GM18517 (cell line): ENCODE data around the gene ADAMTS4.

Experiments used
- ATAC-seq: cut with Tn5 transposase; IDR thresholded peaks from one replicate; pipeline ENCODE4 v1.9.1; 2021; ENCODE audit warnings: mild to moderate bottlenecking, moderate library complexity; ENCODE audit not compliant: unreplicated experiment

The ADAMTS4 gene

GRCh38 chr1:161158316-161159010 is 40.4 kb downstream of the ADAMTS4 start:
- ATAC-seq = no peak

GRCh38 chr1:161157867-161158266 is 41.0 kb downstream of the ADAMTS4 start:
- no peak for ATAC-seq

- peak; percentile 76 for ATAC-seq
These were observed 45.0 kb downstream of the ADAMTS4 start, which contains the start of gene UFC1 for GRCh38 chr1:161153682-161154337. Gene UFC1, plus strand, starts transcription at chr1:161153978. Its CDS starts 20 bp downstream, at chr1:161153998.

DNA sequence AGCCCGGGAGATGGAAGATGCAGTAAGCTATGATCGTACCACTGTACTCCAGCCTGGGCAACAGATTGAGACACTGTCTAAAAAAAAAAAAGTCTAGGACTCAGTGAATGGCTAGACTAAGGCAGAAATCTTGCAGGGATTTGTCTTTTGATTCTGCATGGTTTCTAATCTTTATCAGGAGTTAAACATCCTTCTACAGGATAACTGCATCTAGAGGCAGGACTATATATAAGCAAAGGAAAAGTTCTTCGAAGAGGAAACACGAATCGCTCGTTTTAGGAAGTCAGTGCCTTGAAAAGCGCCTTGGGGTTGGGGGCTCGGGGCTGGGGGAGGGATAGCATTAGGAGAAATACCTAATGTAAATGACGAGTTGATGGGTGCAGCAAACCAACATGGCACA is 45.7 kb downstream of the ADAMTS4 start:
- ATAC-seq = no peak

- no peak for ATAC-seq
These were observed 53.0 kb downstream of the ADAMTS4 start for GRCh38 chr1:161145832-161146231.

- ATAC-seq = no peak
These were observed 58.0 kb downstream of the ADAMTS4 start for GRCh38 chr1:161140755-161141400.

GRCh38 chr1:161139766-161140165 is 59.1 kb downstream of the ADAMTS4 start:
- ATAC-seq = no peak

GRCh38 chr1:161138431-161138830 is 60.4 kb downstream of the ADAMTS4 start:
- ATAC-seq = no peak

DNA sequence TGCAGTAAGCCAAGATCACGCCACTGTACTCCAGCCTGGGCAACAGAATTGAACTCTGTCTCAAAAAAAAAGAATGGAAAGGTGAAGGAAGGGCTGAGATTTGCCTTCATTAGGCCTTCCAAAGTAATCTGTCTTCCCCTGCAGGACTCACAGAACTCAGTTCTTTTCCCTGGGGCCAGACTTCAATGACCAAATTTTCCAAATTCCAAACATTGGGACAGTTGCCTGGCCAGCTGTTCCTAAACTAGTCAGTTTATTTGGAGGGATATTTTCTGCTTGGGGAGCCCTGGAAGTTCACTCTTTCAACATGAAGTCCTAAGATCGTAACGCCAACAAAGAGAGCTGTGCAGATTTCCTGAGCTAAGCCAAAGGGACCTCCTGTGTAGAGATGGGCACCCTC is 61.0 kb downstream of the ADAMTS4 start:
- ATAC-seq = no peak
